Body of pancreas (tissue), 4 donors: ENCODE measurements around the gene NME5. TPM values are rescaled to one million over a fixed set of nuclear protein-coding genes. Genes with fewer than 3 reads are reported as not detected.

Source experiments
- ATAC-seq: fragments of 150-250 bp; one replicate; pipeline ENCODE4 v1.9.1; 2016
- DNase-seq, 4 donors: peaks; one replicate each; pipeline ENCODE4 v3.0.0-alpha.2; 2019
- H3K27ac ChIP-seq, 4 donors: fragments of 200-600 bp; sonication (generic); 1 replicate in 3 of 4; 2 replicates in 1 of 4; pipeline versions ENCODE4 v1.5.1 to v1.6.1; 2016 to 2019; ENCODE audit warnings: mild to moderate bottlenecking in 1 of 4, mixed read lengths in 1 of 4, moderate library complexity in 1 of 4
- H3K27me3 ChIP-seq, 2 donors: fragments of 200-600 bp; sonication (generic); one replicate each; pipeline ENCODE4 v1.6.0; 2016; ENCODE audit warnings: mild to moderate bottlenecking in 1 of 2
- H3K36me3 ChIP-seq, 2 donors: fragments of 200-600 bp; sonication (generic); replicated peaks in 1 of 2; 2 replicates each; pipeline ENCODE4 v1.5.1; 2016; ENCODE audit warnings: low read depth in 2 of 2; ENCODE audit not compliant: insufficient read depth in 1 of 2
- H3K4me1 ChIP-seq: fragments of 200-600 bp; sonication (generic); one replicate; pipeline ENCODE4 v1.6.0; 2016
- H3K4me3 ChIP-seq, 2 donors: fragments of 200-600 bp; sonication (generic); 1 replicate in 1 of 2; 2 replicates in 1 of 2; pipeline ENCODE4 v1.5.1; 2016 to 2019
- H3K9me3 ChIP-seq, 3 donors: fragments of 200-600 bp; sonication (generic); 1 replicate in 2 of 3; 2 replicates in 1 of 3; pipeline ENCODE4 v1.5.1; 2016
- CTCF ChIP-seq, 7 experiments: fragments of 450-650 bp in 4 of 7; fragments of 200-600 bp in 3 of 7; sonication (generic) in 3 of 7; IDR thresholded peaks; one replicate each; pipeline ENCODE4 v1.5.1; 2016 to 2019; ENCODE audit warnings: antibody characterized with exemption in 7 of 7
- POLR2A ChIP-seq, 3 donors: fragments of 450-650 bp; IDR thresholded peaks; one replicate each; pipeline ENCODE4 v1.6.1; 2016; ENCODE audit warnings: antibody characterized with exemption in 3 of 3, mild to moderate bottlenecking in 2 of 3
- WGBS, 2 donors: methylation state at CpG; one replicate each; pipeline ENCODE4 v1.1.5; 2017; 5-methylcytosine and 5-hydroxymethylcytosine counted together
- intact Hi-C: fragments of 100-400 bp; cut with DNase I; formaldehyde crosslinking; loops from one replicate; pipeline ENCODE4 v1.15.1; 2023
- total RNA-seq, 2 donors: library from RNA; depleted of rRNA; stranded (reverse); fragments of >200 nt; gene quantifications; one replicate each; pipeline ENCODE4 v1.1.0, GENCODE V29; 2016

Gene NME5
- total RNA-seq, 2 donors from 2014 or later, result 7.5 TPM; not detected in 1

- Histone ChIP-seq H3K27me3 (no peaks in the 10 kb centered on the region), H3K36me3 (no peaks in the 10 kb centered on the region), H3K9me3 (no peaks in the 10 kb centered on the region), H3K4me3 (no peak overlapping the region), H3K27ac (no peak overlapping the region), H3K4me1 (no peaks in the 10 kb centered on the region)
- DNase-seq, result no peak
- 33 to 43% methylated on average over 1 of the region's 1 CpG for WGBS, 2 donors
- ATAC-seq, result no peak
- no peak for TF ChIP-seq POLR2A (IDR thresholded peaks at IDR 0.05)
- TF ChIP-seq CTCF (IDR thresholded peaks at IDR 0.05), result no peak
- intact Hi-C loops, result no loop called here
Measured at GRCh38 chr5:138093036-138093435, 46.2 kb downstream of the NME5 start.

- H3K36me3 ChIP-seq, result no peaks in the 10 kb centered on the region
- DNase-seq, result no peak
- H3K27me3 ChIP-seq, result no peaks in the 10 kb centered on the region
- no peak overlapping the region for H3K27ac ChIP-seq
- no peak for ATAC-seq
- TF ChIP-seq CTCF (IDR thresholded peaks at IDR 0.05) (no peak), POLR2A (IDR thresholded peaks at IDR 0.05) (no peak)
- no peaks in the 10 kb centered on the region for H3K9me3 ChIP-seq
- intact Hi-C loops, result no loop called here
- no peak overlapping the region for H3K4me3 ChIP-seq
- 57 to 77% methylated on average over 1 of the region's 1 CpG for WGBS, 2 donors
- no peaks in the 10 kb centered on the region for H3K4me1 ChIP-seq
Measured at GRCh38 chr5:138092301-138092700, 46.9 kb downstream of the NME5 start.

- DNase-seq (no peak), ATAC-seq (no peak)
- intact Hi-C loops, result no loop called here
- Histone ChIP-seq H3K4me1 (no peaks in the 10 kb centered on the region), H3K9me3 (no peaks in the 10 kb centered on the region), H3K27me3 (no peaks in the 10 kb centered on the region), H3K27ac (no peak overlapping the region), H3K4me3 (no peak overlapping the region), H3K36me3 (no peaks in the 10 kb centered on the region)
- no peak for TF ChIP-seq POLR2A (IDR thresholded peaks at IDR 0.05)
- no peak for TF ChIP-seq CTCF (IDR thresholded peaks at IDR 0.05)
- WGBS, 2 donors, result 75 to 81% methylated on average over 3 to 4 of the region's 4 CpGs
Measured at GRCh38 chr5:138091685-138092084, 47.5 kb downstream of the NME5 start.

- intact Hi-C loops, result no loop called here
- TF ChIP-seq POLR2A (IDR thresholded peaks at IDR 0.05), result no peak
- TF ChIP-seq CTCF (IDR thresholded peaks at IDR 0.05), result no peak
- whole genome bisulfite sequencing, 2 donors, result 83 to 91% methylated on average over 5 of the region's 5 CpGs
- no peak within 1 kb of the TSS for H3K4me3 ChIP-seq
- no peaks in the 10 kb centered on the region for H3K27me3 ChIP-seq
- H3K36me3 ChIP-seq, result no peaks in the 10 kb centered on the region
- H3K9me3 ChIP-seq, result no peaks in the 10 kb centered on the region
- no peaks in the 10 kb centered on the region for H3K4me1 ChIP-seq
- H3K27ac ChIP-seq, result no peak within 1 kb of the TSS
- DNase-seq, result no peak
- no peak for ATAC-seq
Measured at GRCh38 chr5:138083702-138084101, 55.5 kb downstream of the NME5 start, which contains the start of gene WNT8A. WNT8A (plus strand) TSS chr5:138084033; CDS start chr5:138084128, 95 bp downstream.

GRCh38 chr5:138082033-138082432, 57.2 kb downstream of the NME5 start:
- no peaks in the 10 kb centered on the region for H3K4me1 ChIP-seq
- intact Hi-C loops, result no loop called here
- no peak for TF ChIP-seq CTCF (IDR thresholded peaks at IDR 0.05)
- TF ChIP-seq POLR2A (IDR thresholded peaks at IDR 0.05), result no peak
- H3K9me3 ChIP-seq, result no peaks in the 10 kb centered on the region
- no peak overlapping the region for H3K4me3 ChIP-seq
- no peak for ATAC-seq
- no peaks in the 10 kb centered on the region for H3K27me3 ChIP-seq
- no peaks in the 10 kb centered on the region for H3K36me3 ChIP-seq
- DNase-seq, result no peak
- no peak overlapping the region for H3K27ac ChIP-seq
- 80 to 82% methylated on average over 4 of the region's 4 CpGs for WGBS, 2 donors
